GM12873 (cell line): ENCODE measurements around the gene ZNF888.

Source experiments
- CTCF ChIP-seq: IDR thresholded peaks from 2 replicates; pipeline ENCODE4 v1.5.1; 2012; ENCODE audit warnings: low read depth, mild to moderate bottlenecking, moderate library complexity, low read length, control low read depth; ENCODE audit not compliant: insufficient read depth; ENCODE audit errors: missing control alignments

Gene ZNF888

DNA sequence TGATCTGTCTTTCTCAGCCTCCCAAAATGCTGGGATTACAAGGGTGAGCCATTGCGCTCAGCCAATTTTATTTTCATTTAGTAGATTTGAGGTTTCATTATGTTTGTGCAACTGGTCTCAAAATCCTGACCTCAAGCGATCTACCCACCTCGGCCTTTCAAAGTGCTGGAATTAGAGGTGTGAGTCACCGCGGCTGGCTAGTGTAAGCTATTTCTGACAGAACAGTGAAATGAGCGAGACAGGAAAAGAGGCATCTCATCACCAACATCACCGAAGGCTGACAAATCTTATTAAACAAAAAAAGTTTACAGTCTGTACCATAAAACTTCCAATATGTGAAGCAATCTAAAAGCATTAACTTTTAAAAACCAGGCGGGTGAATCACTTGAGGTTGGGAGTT lies 12.2 kb upstream of the ZNF888 start:
- no peak for TF ChIP-seq CTCF

- no peak for TF ChIP-seq CTCF
These were observed 758 bp upstream of the ZNF888 start for GRCh38 chr19:52923778-52924593.

DNA sequence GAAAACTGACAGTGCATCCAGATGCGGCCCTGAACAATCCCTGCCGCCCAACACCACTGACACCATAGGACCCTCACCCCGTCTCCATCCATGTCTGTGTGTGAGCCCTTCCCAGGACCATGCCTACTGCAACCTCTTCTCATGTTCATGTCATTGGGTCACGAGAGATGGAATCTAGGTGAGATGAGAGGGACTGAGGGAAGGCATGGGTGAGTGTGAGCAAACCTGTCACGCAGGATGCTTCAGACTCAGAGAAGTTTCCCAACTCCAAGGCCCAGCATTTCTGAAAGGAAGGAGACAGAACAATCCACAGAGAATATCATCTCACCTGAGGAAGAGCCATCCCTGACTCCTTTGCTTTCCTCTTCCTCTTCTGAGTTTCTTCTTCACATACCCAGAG lies 5.7 kb downstream of the ZNF888 start:
- TF ChIP-seq CTCF, result no peak

DNA sequence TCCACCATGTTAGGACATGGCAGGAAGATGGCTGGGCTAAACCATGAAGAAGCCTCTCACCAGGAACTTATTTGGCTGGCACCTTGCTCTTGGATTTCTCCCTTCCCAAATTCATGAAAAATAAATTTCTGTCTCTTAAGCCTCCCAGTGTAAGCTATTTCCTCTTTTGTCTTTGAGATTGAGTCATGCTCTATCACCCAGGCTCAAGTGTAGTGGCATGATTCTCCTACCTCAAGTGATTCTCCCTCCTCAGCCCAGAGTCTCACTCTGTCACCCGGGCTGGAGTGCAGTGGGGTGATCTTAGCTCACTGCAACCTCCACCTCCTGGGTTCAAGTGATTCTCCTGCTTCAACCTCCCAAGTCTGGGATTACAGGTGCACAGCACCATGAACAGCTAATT lies 12.6 kb downstream of the ZNF888 start:
- TF ChIP-seq CTCF, result no peak

DNA sequence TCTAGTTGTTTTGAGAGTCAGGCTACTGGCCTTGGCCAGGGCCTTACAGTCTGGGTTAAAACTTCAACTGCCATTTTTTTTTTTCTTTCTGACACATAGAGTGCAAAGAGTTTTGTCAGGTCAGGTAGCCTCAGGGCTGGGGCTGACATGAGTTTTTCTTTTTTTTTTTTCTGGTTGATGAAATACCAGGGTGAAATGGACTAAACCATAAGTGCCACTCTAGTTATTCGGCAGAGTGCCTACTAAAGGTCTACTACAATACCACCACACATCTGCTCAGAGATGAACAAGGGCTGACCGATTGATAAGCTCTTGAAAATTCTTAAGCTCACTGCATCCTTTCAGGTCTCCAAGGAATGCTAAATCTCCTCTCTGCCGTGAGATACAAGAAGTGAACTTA lies 21.4 kb downstream of the ZNF888 start:
- TF ChIP-seq CTCF, result no peak

- TF ChIP-seq CTCF, result no peak
These were observed 25.1 kb downstream of the ZNF888 start for GRCh38 chr19:52898101-52898500.

DNA sequence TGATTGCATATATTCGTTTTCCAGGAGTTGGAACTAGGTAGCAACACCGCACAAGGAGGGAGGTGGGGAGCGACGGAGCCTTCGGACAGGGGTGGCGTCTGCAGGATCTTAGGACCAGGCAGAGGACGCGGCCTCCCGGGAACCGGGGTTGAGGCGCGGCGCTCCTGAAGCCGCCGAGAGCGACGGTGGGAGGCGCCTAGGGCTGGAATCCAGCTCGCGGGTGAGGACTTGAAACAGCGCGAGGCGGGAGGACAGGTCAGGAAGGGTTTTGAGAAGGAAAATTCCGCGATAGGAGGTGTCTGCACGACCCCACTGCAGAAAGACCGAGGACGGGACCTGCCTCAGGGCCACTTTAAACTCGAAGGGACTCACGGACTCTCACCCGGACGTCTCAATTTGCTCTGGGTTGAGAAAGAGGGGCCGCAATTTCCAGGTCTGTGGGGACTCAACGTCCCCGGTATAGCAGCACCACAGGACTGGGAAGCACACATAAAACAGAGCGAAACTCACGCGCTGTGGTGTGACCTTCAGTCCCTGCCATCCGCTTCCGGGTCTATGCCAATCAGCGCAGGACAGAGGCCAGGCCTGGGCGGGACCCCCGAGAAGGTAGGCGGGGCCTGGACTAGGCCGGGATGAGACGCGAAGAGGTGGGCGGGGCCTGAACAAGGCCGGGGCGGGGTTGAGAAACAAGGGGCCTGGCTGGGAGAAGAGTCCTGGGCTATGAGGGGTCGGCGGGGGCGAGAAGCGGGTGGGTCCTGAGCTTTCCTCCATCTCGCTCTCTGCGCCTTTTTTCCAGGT lies 25.9 kb downstream of the ZNF888 start, which contains the start of gene ZNF320:
TSS of gene ZNF320 (minus strand) at position 498 of the 798 bp plus-strand sequence. CDS start 7,380 bp downstream, outside the sequence.
- no peak for TF ChIP-seq CTCF
